Mammary epithelial cell (primary cell): ENCODE results near the gene FZD4.

Experiments used
- EZH2 ChIP-seq: IDR thresholded peaks from 2 replicates; pipeline ENCODE4 v1.6.1; 2012; ENCODE audit warnings: low read length, inconsistent platforms, borderline replicate concordance
- TF ChIP-seq, protein P1 (sequence below), 2 donors: IDR thresholded peaks in 1 of 2; conservative IDR thresholded peaks in 1 of 2; 2 replicates each; pipeline ENCODE4 v1.5.1; 2011 to 2012; ENCODE audit warnings: inconsistent platforms in 2 of 2, low read length in 2 of 2, mild to moderate bottlenecking in 2 of 2, control low read depth in 1 of 2, low read depth in 1 of 2; ENCODE audit not compliant: insufficient read depth in 1 of 2; ENCODE audit errors: extremely low read depth in 1 of 2

DNA sequence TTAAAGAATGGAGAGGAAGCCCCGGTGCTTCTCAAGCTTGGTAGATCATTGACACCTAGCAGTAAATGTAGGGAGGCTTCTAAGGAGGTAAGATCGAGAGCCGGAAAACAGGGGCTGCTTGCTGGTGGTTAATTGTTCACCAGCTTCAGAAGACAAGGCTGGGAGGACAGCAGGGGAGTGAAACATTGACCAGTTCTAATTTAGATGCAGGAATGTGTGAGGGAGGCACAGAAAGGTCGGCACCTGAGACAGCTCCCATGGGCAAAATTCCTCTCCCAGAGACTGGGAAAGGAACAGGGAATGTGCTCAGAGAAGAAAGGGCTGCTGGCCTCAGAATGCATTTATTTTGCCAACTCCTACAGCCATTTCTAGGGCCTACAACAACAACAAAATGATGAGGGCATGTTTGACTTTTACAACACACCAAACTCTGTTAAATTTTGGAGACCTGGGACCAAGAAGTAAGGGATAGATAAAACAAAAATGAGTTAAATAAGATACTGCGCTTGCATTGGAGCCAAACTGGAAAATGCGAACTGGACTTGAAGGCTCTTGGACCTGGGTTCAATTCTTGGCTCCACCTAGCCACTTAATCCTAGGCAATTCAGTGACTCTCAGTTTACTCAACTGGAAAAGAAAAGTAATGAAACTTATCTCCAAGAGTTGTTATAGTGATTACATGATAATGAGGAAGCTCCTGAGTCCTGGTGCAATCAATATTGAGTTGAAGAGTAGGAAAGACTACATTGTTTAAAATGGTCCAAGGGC, 31.0 kb downstream of the FZD4 start:
- no peak for TF ChIP-seq EZH2
- TF ChIP-seq, protein P1, sequence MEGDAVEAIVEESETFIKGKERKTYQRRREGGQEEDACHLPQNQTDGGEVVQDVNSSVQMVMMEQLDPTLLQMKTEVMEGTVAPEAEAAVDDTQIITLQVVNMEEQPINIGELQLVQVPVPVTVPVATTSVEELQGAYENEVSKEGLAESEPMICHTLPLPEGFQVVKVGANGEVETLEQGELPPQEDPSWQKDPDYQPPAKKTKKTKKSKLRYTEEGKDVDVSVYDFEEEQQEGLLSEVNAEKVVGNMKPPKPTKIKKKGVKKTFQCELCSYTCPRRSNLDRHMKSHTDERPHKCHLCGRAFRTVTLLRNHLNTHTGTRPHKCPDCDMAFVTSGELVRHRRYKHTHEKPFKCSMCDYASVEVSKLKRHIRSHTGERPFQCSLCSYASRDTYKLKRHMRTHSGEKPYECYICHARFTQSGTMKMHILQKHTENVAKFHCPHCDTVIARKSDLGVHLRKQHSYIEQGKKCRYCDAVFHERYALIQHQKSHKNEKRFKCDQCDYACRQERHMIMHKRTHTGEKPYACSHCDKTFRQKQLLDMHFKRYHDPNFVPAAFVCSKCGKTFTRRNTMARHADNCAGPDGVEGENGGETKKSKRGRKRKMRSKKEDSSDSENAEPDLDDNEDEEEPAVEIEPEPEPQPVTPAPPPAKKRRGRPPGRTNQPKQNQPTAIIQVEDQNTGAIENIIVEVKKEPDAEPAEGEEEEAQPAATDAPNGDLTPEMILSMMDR (conservative IDR thresholded peaks at IDR 0.05 in 1 of 2, IDR thresholded peaks at IDR 0.05 in 1 of 2; ENCODE audit: extremely low read depth in 1 of 2, insufficient read depth in 1 of 2, low read depth in 1 of 2, low read length in 2 of 2) = no peak
